ENCODE results near the gene SPANXN3.
"Not testable (repeated sequence)": the region's sequence is repeated elsewhere in the genome, so short reads cannot be mapped to it uniquely, and the experiment has no call there.

The SPANXN3 gene

DNA sequence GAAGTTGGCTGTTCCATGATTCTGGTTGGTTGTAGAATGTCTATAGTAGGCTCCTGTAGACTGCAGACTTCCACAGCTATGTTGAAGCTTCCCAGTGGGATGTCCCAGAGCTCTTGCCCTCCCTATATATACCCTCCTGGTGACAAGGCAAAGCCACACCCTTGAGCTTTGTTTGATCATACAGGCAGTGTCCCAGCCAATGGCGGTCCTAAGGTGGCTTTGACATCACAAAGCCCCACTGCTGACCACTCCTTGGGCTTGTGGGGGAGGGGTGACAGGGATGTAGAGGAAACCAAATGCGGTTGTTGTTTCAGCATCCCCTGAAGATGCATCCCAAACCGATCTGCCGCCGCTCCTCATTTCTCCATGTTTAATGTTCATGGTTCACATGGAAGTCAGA is at the start of gene SPANXN3:
TSS of gene SPANXN3 (minus strand) at position 101 of the 400 bp plus-strand sequence. CDS start at position 17, 84 bp downstream.
- not testable (repeated sequence) for H3K27ac ChIP-seq

DNA sequence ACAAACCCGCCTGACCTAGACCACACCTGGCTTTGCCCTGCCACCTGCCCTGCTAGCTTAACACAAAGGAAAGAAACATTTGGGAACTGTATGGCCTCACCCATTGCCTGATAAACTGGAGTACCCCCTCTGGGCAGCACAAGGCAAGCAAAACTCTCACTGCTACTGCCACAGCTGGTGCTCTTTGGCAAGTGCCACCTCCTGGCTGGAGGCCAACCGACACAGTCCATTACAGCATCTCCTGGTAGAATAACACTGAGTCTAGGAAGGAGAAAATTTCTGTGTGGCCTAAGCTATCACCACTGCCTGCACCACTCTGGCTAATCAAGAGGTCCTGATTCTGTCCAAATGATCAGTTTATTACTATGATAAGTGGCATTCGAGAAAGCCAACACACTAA is 18.9 kb upstream of the SPANXN3 start:
- no peak overlapping the region for H3K27ac ChIP-seq
- TF ChIP-seq, protein P1, sequence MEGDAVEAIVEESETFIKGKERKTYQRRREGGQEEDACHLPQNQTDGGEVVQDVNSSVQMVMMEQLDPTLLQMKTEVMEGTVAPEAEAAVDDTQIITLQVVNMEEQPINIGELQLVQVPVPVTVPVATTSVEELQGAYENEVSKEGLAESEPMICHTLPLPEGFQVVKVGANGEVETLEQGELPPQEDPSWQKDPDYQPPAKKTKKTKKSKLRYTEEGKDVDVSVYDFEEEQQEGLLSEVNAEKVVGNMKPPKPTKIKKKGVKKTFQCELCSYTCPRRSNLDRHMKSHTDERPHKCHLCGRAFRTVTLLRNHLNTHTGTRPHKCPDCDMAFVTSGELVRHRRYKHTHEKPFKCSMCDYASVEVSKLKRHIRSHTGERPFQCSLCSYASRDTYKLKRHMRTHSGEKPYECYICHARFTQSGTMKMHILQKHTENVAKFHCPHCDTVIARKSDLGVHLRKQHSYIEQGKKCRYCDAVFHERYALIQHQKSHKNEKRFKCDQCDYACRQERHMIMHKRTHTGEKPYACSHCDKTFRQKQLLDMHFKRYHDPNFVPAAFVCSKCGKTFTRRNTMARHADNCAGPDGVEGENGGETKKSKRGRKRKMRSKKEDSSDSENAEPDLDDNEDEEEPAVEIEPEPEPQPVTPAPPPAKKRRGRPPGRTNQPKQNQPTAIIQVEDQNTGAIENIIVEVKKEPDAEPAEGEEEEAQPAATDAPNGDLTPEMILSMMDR (conservative IDR thresholded peaks at IDR 0.05): no peak

DNA sequence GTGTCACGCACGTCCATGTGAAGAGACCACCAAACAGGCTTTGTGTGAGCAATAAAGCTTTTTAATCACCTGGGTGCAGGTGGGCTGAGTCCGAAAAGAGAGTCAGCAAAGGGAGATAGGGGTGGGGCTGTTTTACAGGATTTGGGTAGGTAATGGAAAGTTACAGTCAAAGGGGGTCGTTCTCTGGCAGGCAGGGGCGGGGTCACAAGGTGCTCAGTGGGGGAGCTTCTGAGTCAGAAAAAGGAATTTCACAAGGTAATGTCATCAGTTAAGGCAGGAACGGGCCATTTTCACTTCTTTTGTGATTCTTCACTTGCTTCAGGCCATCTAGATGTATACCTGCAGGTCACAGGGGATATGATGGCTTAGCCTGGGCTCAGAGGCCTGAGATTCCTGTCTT is 15.1 kb downstream of the SPANXN3 start:
- not testable (repeated sequence) for H3K27ac ChIP-seq

GRCh38 chrX:143500751-143501150 is 16.5 kb downstream of the SPANXN3 start:
- TF ChIP-seq, protein P1 (conservative IDR thresholded peaks at IDR 0.05): no peak
- no peak overlapping the region for H3K27ac ChIP-seq

GRCh38 chrX:143486105-143486504 is 31.2 kb downstream of the SPANXN3 start:
- TF ChIP-seq, protein P1 (conservative IDR thresholded peaks at IDR 0.05): no peak
- H3K27ac ChIP-seq: no peak overlapping the region

DNA sequence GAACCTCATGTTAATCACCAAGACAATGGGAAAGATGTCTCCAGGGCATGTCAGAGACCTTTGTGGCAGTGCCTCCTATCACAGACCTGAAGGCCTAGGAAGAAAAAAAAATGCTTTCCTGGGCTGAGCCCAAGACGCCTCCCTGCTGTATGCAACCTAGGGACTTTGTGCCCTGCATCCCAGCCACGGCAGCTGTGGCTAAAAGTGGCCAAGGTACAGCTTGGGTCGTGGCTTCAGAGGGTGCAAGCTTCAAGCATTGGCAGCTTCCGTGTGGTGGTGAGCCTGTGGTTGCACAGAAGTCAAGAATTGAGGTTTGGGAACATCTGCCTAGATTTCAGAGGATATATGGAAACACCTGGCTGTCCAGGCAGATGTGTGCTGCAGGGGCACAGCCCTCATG is 40.5 kb downstream of the SPANXN3 start:
- H3K27ac ChIP-seq: no peak overlapping the region
- TF ChIP-seq, protein P1 (conservative IDR thresholded peaks at IDR 0.05): no peak

DNA sequence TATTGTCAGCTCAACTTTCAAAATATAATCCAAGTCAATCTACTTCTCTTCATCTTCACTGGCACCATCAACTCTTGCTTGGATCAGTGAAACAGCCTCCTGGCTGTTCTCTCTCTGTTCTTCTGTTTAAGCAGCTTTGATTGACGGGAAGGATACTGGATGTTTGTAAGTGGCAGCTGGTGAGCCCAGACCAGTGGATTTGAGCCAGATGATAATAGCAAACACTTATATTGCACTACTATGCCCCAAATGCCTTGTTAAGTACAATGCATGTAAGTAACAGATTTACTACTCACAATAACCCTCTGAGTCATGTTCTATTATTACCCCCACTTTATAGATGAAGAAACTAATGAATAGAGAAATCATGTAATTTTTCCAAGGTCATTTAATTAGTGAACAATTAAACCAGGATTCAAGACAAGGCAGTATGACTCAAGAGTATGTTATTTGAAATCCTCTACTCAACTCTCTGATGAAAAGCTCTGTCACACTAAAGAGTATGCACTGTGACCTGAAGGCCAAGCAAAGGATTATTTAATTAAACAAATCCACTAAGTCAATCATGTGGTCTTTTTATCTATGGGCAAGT is 44.8 kb downstream of the SPANXN3 start:
- TF ChIP-seq, protein P1 (conservative IDR thresholded peaks at IDR 0.05): no peak
- H3K27ac ChIP-seq: no peak overlapping the region

- no peak overlapping the region for H3K27ac ChIP-seq
- TF ChIP-seq, protein P1 (conservative IDR thresholded peaks at IDR 0.05): no peak
These were observed 51.1 kb downstream of the SPANXN3 start for GRCh38 chrX:143466130-143466529.

DNA sequence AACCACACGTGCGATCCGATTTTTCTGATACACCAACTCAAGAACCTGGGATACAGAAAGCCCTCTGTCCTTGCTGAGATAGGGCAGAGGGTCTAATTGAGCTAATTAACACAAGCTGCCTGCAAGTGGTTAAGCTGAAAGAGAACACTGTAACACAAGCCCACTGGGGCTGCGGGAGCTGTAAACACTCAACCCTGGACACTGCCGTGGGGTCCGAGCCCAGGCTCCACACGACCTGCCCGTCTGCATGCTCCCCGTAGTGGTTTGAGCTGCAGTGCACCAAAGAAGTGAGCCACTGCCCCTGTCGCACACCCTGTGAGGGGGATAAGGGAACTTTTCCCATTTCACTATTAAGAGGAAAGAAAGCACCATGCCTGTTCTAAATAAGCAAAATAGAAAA is 54.6 kb downstream of the SPANXN3 start:
- no peak overlapping the region for H3K27ac ChIP-seq
- TF ChIP-seq, protein P1 (conservative IDR thresholded peaks at IDR 0.05): no peak

Data from VCaP (cell line).